HK-2 (cell line): Measurements from ENCODE around the gene NUBP2.
A peak's percentile ranks its signal among the peaks of the same experiment; 100 is the strongest.

ENCODE experiments used
- DNase-seq: peaks from one replicate; pipeline ENCODE4 v3.0.0-alpha.2; 2018; ENCODE audit not compliant: unreplicated experiment

Gene NUBP2

DNA sequence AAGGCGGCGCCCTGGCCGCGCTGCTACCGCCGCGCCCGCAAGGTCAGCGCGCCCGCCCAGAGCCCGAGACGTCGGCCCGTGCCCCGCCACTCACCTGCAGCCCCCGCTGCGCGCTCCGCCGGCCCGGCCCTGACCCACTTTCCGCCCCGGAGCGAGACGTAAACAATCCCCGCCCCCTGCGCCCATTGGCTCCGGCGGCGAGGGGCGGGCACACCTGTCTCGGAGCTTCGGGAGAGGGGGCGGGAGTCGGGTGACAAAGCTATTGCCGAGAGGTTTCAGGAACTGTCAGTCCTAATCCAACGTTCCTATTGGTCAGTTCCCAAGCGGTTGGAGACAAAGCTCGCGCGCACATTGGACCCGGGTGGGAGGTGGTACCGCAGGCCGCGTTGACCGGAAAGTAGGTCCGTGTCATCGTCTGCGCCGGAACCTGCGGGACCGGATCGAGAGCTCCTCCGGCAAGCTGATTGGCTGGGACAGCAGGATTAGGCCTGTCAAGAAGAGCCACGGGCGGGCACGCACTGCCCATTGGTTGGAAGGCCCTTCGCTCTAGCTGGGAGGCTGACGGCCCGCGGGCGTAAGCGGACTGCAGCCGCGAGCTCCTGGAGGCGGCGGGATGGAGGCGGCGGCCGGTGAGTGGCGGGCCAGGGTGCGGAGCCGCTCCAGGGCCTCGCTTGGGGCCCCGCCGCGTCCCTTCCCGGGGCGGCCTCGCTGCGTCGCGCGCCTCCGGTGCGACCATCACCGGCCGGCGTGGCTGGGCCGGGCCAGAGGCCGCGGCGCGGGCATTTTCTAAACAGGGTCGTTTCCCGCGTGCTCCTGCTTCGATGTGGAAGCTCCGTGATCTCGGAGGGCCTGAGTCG is at the start of gene NUBP2, which contains the start of gene SPSB3:
NUBP2 (plus strand) TSS at position 553 of the 857 bp plus-strand sequence; CDS start at position 614, 61 bp downstream.
SPSB3 (minus strand) TSS at position 164 of the 857 bp plus-strand sequence. CDS start 1,088 bp downstream, outside the sequence.
- DNase-seq = peak; percentile 98

DNA sequence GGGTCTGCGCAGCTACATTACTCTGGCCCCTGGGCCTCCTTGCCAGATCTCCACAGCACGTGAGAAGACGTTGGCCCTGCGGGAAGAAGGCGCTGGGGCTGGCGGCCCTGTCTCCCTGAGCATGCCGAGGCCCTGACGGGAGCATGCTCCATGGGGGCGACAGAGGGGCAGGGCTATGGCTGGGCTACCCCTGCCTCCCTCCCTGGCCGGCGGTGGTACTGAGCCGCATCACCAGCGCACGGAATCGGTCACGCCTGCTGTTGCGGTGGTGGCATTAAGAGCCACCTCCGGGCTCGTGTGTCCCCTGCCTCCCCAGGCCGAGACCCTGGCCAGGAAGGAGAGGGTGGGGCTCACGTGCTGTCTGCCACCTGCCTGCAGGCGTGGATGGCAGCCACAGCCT is 48.6 kb upstream of the NUBP2 start:
- DNase-seq = no peak

- DNase-seq = no peak
These were observed 47.9 kb upstream of the NUBP2 start for GRCh38 chr16:1734816-1735215.

DNA sequence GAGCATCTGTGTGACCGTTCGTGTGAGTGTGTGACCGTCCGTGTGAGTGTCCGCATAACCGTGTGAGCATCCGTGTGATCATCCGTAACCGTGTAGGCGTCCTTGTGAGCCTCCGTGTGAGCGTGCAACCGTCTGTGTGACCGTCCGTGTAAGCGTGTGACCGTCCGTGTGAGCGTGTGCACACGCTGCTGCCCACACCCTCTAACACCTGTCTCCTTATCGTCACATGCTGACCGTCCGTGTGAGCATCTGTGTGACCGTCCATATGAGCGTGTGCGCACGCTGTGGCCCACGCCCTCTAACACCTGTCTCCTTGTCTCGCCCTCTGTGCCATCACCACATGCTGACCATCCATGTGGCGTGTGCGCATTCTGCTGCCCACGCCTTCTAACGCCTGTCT is 42.5 kb upstream of the NUBP2 start:
- no peak for DNase-seq

DNA sequence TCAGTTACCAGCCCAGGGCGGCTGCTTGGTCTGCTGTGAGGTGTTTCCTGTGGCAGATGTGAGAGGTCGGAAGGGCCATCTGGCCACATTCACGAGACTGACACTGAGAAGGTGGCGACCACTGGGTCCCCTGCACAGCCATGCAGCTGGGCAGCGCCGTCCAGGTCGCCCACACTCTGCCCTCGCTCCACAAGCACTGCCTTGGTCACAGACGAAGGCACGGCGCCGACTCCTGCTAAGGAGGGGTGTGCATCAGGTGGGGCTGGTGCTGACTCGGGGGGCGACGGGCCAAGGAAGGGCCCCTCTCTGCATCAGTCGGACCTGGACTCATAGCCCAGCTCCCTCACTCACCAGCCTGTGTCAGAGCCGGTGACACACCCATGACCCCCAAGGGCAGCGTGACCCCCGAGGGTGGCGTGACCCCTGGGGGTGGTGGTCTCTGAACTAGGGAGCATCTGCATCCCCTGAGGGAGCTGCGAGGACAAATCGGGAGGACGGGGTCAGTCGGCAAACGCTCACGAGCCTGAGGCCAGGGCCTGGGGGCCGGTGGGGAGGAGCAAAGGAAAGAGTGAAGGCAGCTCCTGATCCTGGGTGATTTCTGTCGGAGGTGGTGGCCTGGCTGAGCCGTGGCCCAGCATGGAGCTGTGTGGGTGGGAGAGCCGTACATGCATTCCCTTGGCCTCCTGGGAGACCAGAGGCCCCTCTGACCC is 41.8 kb upstream of the NUBP2 start:
- DNase-seq = no peak

DNA sequence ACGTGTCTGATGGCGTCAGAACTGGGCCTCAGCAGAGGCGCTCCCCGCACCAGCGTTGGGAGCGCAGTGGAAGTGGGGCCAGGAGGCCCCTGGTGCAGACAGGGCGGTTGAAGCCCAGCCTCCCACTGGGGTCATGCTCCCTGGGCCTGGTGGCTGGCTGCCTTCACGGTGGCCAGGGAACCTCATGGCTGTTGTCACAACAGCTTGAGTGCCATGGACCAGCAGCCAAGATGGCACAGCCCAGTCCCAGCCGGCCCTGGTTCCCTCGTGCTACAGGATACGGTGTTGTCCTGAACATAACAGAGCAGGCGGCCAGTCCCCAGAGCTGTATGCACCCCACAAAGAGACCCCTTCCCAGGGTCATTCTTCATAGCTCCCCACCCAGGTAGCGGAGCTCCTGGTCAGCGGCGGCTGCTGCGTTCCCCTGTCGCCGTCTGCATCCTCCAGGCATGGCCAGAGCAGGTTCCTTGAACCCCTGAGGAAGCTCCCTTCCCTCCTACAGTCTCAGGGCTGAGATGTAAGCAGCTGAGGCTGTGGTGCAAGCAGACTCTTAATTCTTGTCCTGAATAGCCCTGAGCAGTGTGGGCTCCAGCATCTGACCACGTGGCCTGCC is 41.1 kb upstream of the NUBP2 start:
- no peak for DNase-seq

GRCh38 chr16:1743376-1744337 is 39.1 kb upstream of the NUBP2 start:
- no peak for DNase-seq

- DNase-seq = no peak
These were observed 38.4 kb upstream of the NUBP2 start for GRCh38 chr16:1744338-1744840.

GRCh38 chr16:1745181-1745899 is 37.4 kb upstream of the NUBP2 start:
- no peak for DNase-seq

DNA sequence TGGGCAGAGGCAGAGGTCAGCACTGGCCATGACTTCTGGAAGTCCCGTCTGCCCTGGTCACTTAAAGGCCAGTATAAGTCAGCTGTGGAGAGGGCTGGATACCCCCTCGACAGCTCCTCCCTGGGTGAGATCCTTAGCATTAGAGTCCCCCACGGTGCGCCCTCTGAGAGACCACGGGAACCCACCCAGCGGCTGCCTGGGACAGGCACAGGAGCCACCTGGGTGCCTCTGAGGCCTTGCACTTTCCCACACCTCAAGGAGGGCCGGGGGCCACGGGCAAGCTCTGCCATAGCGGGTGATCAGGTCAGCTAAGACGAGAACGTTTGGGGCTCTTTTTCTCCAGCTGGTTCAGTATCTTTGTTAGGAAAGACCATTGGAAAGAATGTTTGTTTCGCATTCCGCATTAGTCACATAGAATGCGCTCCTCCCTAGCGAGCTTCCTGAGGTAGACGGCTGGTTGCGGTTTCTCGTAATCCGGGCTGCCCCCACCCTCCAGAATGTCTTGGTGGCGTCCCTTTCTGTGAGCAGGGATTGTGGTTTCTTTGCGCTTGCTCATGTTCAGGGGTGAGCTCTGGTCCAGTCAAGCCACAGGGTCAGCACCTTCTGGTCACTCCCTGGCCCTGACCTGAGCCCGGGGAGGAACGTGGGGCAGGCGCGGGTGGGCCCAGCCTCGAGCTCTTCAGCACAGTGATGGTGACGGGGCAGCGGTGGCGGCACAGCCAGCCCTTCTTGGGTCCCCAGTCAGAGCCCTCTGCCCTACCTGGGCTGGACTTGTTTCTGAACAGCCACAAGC is 36.7 kb upstream of the NUBP2 start:
- no peak for DNase-seq

DNA sequence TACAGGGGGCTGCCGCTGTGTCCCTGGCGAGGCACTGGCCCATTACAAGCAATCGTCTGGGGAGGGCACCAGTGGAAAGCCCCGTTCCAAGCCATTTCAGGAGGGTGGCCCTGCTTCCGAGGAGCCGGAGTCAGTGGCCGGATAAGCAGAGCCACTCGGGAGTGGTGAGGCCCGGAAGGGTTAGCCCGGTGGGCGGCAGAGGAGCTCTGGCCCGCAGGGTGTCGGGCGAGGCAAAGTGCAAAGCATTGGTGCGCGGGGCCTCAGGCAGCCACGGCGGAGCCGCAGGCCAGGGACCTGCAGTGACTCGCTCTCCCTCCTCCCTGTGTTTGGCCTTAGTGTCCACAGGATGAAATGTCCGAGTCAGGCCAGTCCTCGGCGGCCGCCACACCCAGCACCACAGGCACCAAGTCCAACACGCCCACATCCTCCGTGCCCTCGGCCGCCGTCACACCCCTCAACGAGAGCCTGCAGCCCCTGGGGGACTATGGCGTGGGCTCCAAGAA is 36.0 kb upstream of the NUBP2 start:
- DNase-seq = no peak

GRCh38 chr16:1747934-1748333 is 34.8 kb upstream of the NUBP2 start:
- DNase-seq = no peak

- DNase-seq = no peak
These were observed 33.3 kb upstream of the NUBP2 start for GRCh38 chr16:1749152-1750117.

GRCh38 chr16:1751946-1752345 is 30.8 kb upstream of the NUBP2 start:
- DNase-seq = no peak

- no peak for DNase-seq
These were observed 29.9 kb upstream of the NUBP2 start for GRCh38 chr16:1752853-1753252.

GRCh38 chr16:1754204-1754603 is 28.6 kb upstream of the NUBP2 start:
- DNase-seq = no peak

DNA sequence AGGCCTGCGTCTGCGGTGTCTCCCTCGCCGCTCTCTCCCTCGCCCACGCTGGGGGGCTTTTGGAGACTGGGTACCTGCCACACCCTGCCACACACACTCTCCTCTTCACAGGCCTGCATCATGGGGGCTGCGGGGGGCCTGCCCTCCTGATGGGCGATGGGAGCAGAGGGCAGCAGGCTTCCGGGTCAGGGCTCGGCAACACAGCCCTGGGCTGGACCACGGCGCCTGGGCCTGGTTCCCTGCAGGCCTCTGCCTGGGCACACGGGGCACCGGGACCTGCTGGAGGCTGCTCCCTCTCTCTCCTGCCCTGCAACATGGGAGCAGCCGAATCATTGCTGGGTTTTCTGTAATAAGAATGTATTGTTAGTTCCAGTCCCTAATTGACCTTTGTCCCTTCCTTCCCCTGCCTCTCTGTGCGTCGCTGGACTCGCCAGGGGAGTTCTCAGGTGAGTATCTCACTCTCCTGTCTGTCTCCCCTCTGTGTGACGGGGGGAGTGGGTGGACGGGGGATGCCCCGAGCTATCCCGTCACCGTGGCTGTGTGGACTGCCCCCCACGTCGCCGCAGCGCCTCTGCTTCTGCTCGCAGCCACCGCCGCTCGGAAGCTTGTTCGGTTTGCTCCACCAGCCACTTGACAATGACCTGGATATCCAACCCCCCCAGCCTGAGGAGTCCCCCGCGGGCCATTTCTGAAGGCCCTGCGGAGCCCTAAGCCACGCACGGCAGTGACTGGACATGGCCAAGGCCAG is 24.9 kb upstream of the NUBP2 start:
- no peak for DNase-seq

GRCh38 chr16:1758923-1759322 is 23.8 kb upstream of the NUBP2 start:
- DNase-seq = no peak
